ENCODE data around the gene CYP2A6. TPM values are rescaled to one million over a fixed set of nuclear protein-coding genes. Genes with fewer than 3 reads are reported as not detected.

CYP2A6 gene
- total and polyA plus RNA-seq, 2 experiments from 2014 or later = 0.39 TPM; not detected in 1

DNA sequence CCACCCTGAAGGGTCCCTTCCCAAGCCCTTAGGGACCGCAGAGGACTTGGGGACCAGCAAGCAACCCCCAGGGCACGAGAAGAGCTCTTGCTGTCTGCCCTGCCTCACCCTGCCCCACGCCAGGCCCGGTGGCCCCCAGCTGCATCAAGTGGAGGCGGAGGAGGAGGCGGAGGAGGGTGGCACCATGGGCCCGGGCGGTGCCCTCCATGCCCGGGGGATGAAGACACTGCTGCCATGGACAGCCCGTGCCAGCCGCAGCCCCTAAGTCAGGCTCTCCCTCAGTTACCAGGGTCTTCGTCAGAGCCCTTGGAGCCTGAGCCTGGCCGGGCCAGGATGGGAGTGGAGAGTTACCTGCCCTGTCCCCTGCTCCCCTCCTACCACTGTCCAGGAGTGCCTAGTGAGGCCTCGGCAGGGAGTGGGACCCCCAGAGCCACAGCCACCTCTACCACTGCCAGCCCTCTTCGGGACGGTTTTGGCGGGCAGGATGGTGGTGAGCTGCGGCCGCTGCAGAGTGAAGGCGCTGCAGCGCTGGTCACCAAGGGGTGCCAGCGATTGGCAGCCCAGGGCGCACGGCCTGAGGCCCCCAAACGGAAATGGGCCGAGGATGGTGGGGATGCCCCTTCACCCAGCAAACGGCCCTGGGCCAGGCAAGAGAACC, 49.8 kb downstream of the CYP2A6 start:
- Mint-ChIP-seq H3K4me3 (peak overlapping the region; percentile 95), H3K36me3 (ENCODE audit: low read depth) (peaks cover 50% of the 10 kb centered on the region), H3K27ac (peak overlapping the region; percentile 97), H3K9me3 (no peaks in the 10 kb centered on the region), H3K4me1 (peaks cover 55% of the 10 kb centered on the region), H3K27me3 (ENCODE audit: insufficient read depth, low read depth, poor library complexity) (peaks cover 46% of the 10 kb centered on the region)
- Histone ChIP-seq H3K79me2 (replicated peaks; ENCODE audit: insufficient read depth) (peaks cover 60% of the 10 kb centered on the region), H2AFZ (no peak overlapping the region), H3K4me2 (peak overlapping the region; percentile 95), H3K4me3 (peak overlapping the region; percentile 89), H3K27ac (ENCODE audit: low read depth) (peak overlapping the region; percentile 78; the same call in 1 of the 2 replicates), H3K9me2 (ENCODE audit: insufficient read depth) (no peaks in the 10 kb centered on the region), H3K4me1 (ENCODE audit: insufficient read depth) (peaks cover 49% of the 10 kb centered on the region), H3K36me3 (ENCODE audit: insufficient read depth) (peaks cover 7% of the 10 kb centered on the region; the same call in 1 of the 2 replicates), H4K20me1 (replicated peaks; ENCODE audit: insufficient read depth) (peaks cover 41% of the 10 kb centered on the region), H3F3A (replicated peaks; ENCODE audit: low read depth) (peaks cover 24% of the 10 kb centered on the region), H3K27me3 (ENCODE audit: insufficient read depth) (no peaks in the 10 kb centered on the region)
- ATAC-seq = no peak
- DNase-seq (ENCODE audit: low spot score) = no peak
- TF ChIP-seq STAT1 (IDR thresholded peaks at IDR 0.05; ENCODE audit: unreplicated experiment) (no peak), NANOG (IDR thresholded peaks at IDR 0.05; ENCODE audit: borderline replicate concordance) (no peak), POLR2AphosphoS5 (IDR thresholded peaks at IDR 0.05; ENCODE audit: low read depth) (no peak), ZNF114 (CRISPR knock-in tag; IDR thresholded peaks at IDR 0.05) (no peak), CREB1 (CRISPR knock-in tag; IDR thresholded peaks at IDR 0.05; ENCODE audit: low read depth) (no peak), JUNB (IDR thresholded peaks at IDR 0.05; ENCODE audit: unreplicated experiment) (no peak), EZH2 (IDR thresholded peaks at IDR 0.05; ENCODE audit: low read depth, unreplicated experiment) (no peak), EZH2phosphoT487 (IDR thresholded peaks at IDR 0.05; ENCODE audit: unreplicated experiment) (no peak), ZNF331 (CRISPR knock-in tag; IDR thresholded peaks at IDR 0.05; ENCODE audit: low read depth) (no peak)
- TF ChIP-seq, protein P1, sequence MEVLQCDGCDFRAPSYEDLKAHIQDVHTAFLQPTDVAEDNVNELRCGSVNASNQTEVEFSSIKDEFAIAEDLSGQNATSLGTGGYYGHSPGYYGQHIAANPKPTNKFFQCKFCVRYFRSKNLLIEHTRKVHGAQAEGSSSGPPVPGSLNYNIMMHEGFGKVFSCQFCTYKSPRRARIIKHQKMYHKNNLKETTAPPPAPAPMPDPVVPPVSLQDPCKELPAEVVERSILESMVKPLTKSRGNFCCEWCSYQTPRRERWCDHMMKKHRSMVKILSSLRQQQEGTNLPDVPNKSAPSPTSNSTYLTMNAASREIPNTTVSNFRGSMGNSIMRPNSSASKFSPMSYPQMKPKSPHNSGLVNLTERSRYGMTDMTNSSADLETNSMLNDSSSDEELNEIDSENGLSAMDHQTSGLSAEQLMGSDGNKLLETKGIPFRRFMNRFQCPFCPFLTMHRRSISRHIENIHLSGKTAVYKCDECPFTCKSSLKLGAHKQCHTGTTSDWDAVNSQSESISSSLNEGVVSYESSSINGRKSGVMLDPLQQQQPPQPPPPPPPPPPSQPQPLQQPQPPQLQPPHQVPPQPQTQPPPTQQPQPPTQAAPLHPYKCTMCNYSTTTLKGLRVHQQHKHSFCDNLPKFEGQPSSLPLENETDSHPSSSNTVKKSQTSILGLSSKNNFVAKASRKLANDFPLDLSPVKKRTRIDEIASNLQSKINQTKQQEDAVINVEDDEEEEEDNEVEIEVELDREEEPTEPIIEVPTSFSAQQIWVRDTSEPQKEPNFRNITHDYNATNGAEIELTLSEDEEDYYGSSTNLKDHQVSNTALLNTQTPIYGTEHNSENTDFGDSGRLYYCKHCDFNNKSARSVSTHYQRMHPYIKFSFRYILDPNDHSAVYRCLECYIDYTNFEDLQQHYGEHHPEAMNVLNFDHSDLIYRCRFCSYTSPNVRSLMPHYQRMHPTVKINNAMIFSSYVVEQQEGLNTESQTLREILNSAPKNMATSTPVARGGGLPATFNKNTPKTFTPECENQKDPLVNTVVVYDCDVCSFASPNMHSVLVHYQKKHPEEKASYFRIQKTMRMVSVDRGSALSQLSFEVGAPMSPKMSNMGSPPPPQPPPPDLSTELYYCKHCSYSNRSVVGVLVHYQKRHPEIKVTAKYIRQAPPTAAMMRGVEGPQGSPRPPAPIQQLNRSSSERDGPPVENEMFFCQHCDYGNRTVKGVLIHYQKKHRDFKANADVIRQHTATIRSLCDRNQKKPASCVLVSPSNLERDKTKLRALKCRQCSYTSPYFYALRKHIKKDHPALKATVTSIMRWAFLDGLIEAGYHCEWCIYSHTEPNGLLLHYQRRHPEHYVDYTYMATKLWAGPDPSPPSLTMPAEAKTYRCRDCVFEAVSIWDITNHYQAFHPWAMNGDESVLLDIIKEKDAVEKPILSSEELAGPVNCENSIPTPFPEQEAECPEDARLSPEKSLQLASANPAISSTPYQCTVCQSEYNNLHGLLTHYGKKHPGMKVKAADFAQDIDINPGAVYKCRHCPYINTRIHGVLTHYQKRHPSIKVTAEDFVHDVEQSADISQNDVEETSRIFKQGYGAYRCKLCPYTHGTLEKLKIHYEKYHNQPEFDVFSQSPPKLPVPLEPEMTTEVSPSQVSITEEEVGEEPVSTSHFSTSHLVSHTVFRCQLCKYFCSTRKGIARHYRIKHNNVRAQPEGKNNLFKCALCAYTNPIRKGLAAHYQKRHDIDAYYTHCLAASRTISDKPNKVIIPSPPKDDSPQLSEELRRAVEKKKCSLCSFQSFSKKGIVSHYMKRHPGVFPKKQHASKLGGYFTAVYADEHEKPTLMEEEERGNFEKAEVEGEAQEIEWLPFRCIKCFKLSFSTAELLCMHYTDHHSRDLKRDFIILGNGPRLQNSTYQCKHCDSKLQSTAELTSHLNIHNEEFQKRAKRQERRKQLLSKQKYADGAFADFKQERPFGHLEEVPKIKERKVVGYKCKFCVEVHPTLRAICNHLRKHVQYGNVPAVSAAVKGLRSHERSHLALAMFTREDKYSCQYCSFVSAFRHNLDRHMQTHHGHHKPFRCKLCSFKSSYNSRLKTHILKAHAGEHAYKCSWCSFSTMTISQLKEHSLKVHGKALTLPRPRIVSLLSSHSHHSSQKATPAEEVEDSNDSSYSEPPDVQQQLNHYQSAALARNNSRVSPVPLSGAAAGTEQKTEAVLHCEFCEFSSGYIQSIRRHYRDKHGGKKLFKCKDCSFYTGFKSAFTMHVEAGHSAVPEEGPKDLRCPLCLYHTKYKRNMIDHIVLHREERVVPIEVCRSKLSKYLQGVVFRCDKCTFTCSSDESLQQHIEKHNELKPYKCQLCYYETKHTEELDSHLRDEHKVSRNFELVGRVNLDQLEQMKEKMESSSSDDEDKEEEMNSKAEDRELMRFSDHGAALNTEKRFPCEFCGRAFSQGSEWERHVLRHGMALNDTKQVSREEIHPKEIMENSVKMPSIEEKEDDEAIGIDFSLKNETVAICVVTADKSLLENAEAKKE (CRISPR knock-in tag; IDR thresholded peaks at IDR 0.05) = no peak
- TF ChIP-seq, protein P2, sequence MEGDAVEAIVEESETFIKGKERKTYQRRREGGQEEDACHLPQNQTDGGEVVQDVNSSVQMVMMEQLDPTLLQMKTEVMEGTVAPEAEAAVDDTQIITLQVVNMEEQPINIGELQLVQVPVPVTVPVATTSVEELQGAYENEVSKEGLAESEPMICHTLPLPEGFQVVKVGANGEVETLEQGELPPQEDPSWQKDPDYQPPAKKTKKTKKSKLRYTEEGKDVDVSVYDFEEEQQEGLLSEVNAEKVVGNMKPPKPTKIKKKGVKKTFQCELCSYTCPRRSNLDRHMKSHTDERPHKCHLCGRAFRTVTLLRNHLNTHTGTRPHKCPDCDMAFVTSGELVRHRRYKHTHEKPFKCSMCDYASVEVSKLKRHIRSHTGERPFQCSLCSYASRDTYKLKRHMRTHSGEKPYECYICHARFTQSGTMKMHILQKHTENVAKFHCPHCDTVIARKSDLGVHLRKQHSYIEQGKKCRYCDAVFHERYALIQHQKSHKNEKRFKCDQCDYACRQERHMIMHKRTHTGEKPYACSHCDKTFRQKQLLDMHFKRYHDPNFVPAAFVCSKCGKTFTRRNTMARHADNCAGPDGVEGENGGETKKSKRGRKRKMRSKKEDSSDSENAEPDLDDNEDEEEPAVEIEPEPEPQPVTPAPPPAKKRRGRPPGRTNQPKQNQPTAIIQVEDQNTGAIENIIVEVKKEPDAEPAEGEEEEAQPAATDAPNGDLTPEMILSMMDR (conservative IDR thresholded peaks at IDR 0.05; ENCODE audit: low read depth in 2 of 2) = no peak
- TF ChIP-seq, protein P3, sequence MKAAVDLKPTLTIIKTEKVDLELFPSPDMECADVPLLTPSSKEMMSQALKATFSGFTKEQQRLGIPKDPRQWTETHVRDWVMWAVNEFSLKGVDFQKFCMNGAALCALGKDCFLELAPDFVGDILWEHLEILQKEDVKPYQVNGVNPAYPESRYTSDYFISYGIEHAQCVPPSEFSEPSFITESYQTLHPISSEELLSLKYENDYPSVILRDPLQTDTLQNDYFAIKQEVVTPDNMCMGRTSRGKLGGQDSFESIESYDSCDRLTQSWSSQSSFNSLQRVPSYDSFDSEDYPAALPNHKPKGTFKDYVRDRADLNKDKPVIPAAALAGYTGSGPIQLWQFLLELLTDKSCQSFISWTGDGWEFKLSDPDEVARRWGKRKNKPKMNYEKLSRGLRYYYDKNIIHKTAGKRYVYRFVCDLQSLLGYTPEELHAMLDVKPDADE (IDR thresholded peaks at IDR 0.05) = no peak
- TF ChIP-seq, protein P4, sequence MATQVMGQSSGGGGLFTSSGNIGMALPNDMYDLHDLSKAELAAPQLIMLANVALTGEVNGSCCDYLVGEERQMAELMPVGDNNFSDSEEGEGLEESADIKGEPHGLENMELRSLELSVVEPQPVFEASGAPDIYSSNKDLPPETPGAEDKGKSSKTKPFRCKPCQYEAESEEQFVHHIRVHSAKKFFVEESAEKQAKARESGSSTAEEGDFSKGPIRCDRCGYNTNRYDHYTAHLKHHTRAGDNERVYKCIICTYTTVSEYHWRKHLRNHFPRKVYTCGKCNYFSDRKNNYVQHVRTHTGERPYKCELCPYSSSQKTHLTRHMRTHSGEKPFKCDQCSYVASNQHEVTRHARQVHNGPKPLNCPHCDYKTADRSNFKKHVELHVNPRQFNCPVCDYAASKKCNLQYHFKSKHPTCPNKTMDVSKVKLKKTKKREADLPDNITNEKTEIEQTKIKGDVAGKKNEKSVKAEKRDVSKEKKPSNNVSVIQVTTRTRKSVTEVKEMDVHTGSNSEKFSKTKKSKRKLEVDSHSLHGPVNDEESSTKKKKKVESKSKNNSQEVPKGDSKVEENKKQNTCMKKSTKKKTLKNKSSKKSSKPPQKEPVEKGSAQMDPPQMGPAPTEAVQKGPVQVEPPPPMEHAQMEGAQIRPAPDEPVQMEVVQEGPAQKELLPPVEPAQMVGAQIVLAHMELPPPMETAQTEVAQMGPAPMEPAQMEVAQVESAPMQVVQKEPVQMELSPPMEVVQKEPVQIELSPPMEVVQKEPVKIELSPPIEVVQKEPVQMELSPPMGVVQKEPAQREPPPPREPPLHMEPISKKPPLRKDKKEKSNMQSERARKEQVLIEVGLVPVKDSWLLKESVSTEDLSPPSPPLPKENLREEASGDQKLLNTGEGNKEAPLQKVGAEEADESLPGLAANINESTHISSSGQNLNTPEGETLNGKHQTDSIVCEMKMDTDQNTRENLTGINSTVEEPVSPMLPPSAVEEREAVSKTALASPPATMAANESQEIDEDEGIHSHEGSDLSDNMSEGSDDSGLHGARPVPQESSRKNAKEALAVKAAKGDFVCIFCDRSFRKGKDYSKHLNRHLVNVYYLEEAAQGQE (IDR thresholded peaks at IDR 0.05; ENCODE audit: unreplicated experiment) = no peak

Data from GM23338 (cell line).